Type B pancreatic cell (in vitro differentiated cells): Measurements from ENCODE around the gene ANKLE2. TPM values are rescaled to one million over a fixed set of nuclear protein-coding genes. Genes with fewer than 3 reads are reported as not detected.

Source experiments
- DNase-seq: peaks from one replicate; pipeline ENCODE4 v3.0.0; 2021; ENCODE audit warnings: mixed read lengths; ENCODE audit not compliant: unreplicated experiment; ENCODE audit errors: extremely low spot score
- H3K27ac Mint-ChIP-seq: 2 replicates; pipeline ENCODE4 v1.8.0; 2021; ENCODE audit warnings: mild to moderate bottlenecking, mixed read lengths
- H3K27me3 Mint-ChIP-seq: 2 replicates; pipeline ENCODE4 v1.8.0; 2021; ENCODE audit warnings: mixed read lengths
- H3K36me3 Mint-ChIP-seq: 2 replicates; pipeline ENCODE4 v1.8.0; 2021; ENCODE audit warnings: mixed read lengths
- H3K4me1 Mint-ChIP-seq: one replicate; pipeline ENCODE4 v1.8.0; 2021; ENCODE audit warnings: mixed read lengths; ENCODE audit not compliant: unreplicated experiment
- H3K4me3 Mint-ChIP-seq: 2 replicates; pipeline ENCODE4 v1.8.0; 2021; ENCODE audit warnings: mild to moderate bottlenecking, mixed read lengths
- H3K9me3 Mint-ChIP-seq: 2 replicates; pipeline ENCODE4 v1.8.0; 2021; ENCODE audit warnings: mixed read lengths
- total RNA-seq: library from RNA; stranded (reverse); gene quantifications from 2 replicates; pipeline ENCODE4 v1.2.1, GENCODE V29; 2021; ENCODE audit warnings: low replicate concordance
- TF ChIP-seq, protein P1 (sequence below): fragments of 200-600 bp; sonication (generic); conservative IDR thresholded peaks from 2 replicates; pipeline ENCODE4 v1.5.0; 2021; ENCODE audit warnings: antibody characterized with exemption, mild to moderate bottlenecking

Gene ANKLE2
- total RNA-seq, 1 donor from 2014 or later: 75.9 TPM

DNA sequence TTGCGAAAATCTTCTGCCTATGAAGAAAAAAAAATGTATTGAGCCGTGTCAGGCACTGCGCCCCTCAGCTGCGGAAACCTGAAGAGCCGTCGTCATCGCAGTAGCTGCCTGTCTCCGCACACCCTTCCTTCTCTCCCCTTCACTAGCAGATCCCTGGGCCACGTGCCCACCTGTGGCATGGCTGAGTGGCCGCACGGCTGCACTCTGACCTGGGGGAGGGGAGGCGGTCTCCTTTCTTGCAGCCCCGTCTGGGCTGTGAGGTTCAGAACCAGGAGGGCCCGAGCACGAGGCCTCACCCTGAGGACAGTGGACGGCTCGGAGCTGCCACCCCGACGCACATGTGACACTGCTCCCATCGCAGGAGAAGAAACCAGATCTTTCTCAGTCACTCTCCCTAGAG is 26.1 kb downstream of the ANKLE2 start:
- H3K4me1 Mint-ChIP-seq: peaks cover 8% of the 10 kb centered on the region
- H3K9me3 Mint-ChIP-seq: no peaks in the 10 kb centered on the region
- TF ChIP-seq, protein P1, sequence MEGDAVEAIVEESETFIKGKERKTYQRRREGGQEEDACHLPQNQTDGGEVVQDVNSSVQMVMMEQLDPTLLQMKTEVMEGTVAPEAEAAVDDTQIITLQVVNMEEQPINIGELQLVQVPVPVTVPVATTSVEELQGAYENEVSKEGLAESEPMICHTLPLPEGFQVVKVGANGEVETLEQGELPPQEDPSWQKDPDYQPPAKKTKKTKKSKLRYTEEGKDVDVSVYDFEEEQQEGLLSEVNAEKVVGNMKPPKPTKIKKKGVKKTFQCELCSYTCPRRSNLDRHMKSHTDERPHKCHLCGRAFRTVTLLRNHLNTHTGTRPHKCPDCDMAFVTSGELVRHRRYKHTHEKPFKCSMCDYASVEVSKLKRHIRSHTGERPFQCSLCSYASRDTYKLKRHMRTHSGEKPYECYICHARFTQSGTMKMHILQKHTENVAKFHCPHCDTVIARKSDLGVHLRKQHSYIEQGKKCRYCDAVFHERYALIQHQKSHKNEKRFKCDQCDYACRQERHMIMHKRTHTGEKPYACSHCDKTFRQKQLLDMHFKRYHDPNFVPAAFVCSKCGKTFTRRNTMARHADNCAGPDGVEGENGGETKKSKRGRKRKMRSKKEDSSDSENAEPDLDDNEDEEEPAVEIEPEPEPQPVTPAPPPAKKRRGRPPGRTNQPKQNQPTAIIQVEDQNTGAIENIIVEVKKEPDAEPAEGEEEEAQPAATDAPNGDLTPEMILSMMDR: no peak
- peaks cover 36% of the 10 kb centered on the region for H3K36me3 Mint-ChIP-seq
- H3K27ac Mint-ChIP-seq: no peak overlapping the region
- H3K4me3 Mint-ChIP-seq: no peak overlapping the region
- DNase-seq: no peak
- no peaks in the 10 kb centered on the region for H3K27me3 Mint-ChIP-seq

DNA sequence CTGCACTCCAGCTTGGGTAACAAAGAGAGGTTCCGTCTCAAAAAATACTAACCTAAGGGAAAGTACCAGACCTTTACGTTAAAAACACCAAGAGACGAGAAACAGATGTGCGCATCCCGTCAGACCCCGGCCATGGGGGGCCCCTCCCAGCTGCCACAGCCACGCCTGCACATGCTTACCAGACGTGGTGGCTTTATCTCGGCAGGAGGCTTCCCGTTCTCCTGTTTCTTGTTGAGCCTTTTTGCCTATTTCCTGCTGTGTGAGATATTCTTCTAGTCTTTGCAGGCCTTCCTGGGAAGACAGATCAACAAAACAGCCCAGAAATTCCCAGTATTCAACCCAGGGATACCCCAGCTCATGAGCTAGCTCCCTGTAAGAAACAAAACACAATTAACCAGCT is 27.4 kb downstream of the ANKLE2 start:
- H3K27ac Mint-ChIP-seq: no peak overlapping the region
- H3K4me1 Mint-ChIP-seq: peaks cover 16% of the 10 kb centered on the region
- no peaks in the 10 kb centered on the region for H3K9me3 Mint-ChIP-seq
- TF ChIP-seq, protein P1: no peak
- no peak overlapping the region for H3K4me3 Mint-ChIP-seq
- H3K27me3 Mint-ChIP-seq: no peaks in the 10 kb centered on the region
- H3K36me3 Mint-ChIP-seq: peaks cover 41% of the 10 kb centered on the region
- no peak for DNase-seq

DNA sequence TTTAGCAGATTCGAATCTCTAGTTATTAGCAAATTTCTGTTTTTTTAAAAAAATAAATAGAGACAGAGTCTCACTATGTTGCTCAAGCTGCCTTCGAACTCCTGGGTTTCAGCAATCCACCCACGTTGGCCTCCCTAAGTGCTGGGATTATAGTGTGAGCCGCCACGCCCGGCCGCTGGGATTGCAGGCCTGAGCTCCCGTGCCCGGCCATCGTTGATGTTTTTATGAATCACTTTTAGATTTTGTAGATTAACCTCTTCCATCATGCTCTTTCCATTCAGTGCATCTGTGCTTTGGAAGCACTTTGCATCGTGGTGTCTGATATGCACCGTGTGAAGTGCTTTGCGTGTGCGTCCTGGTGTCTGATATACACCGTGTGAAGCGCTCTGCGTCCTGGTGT is 30.1 kb downstream of the ANKLE2 start:
- H3K9me3 Mint-ChIP-seq: no peaks in the 10 kb centered on the region

DNA sequence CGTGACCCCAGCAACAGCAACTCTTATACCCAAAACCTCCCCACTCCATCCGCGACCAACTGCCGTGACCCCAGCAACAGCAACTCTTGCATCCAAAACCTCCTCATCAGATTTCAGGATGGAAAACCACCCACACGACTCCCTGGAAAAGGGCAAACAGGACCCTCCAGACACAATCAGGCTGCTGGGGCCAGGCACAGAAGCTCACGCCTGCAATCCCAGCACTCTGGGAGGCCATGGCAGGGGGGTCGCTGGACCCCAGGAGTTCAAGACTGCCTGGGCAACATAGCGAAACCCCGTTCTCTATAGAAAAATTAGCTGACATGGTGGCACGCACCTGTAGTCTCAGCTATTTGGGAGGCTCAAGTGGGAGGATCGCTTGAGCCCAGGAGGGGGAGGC is 31.3 kb downstream of the ANKLE2 start:
- Mint-ChIP-seq H3K9me3 (no peaks in the 10 kb centered on the region), H3K36me3 (peaks cover 45% of the 10 kb centered on the region), H3K27ac (no peak overlapping the region), H3K4me3 (no peak overlapping the region), H3K4me1 (peaks cover 16% of the 10 kb centered on the region), H3K27me3 (no peaks in the 10 kb centered on the region)
- TF ChIP-seq, protein P1: no peak
- no peak for DNase-seq

More for the DNA sequence above, 30.1 kb downstream of the ANKLE2 start:
- H3K27me3 Mint-ChIP-seq: no peaks in the 10 kb centered on the region
- no peak overlapping the region for H3K27ac Mint-ChIP-seq
- no peak overlapping the region for H3K4me3 Mint-ChIP-seq
- TF ChIP-seq, protein P1: no peak
- peaks cover 16% of the 10 kb centered on the region for H3K4me1 Mint-ChIP-seq
- DNase-seq: no peak
- peaks cover 36% of the 10 kb centered on the region for H3K36me3 Mint-ChIP-seq

DNA sequence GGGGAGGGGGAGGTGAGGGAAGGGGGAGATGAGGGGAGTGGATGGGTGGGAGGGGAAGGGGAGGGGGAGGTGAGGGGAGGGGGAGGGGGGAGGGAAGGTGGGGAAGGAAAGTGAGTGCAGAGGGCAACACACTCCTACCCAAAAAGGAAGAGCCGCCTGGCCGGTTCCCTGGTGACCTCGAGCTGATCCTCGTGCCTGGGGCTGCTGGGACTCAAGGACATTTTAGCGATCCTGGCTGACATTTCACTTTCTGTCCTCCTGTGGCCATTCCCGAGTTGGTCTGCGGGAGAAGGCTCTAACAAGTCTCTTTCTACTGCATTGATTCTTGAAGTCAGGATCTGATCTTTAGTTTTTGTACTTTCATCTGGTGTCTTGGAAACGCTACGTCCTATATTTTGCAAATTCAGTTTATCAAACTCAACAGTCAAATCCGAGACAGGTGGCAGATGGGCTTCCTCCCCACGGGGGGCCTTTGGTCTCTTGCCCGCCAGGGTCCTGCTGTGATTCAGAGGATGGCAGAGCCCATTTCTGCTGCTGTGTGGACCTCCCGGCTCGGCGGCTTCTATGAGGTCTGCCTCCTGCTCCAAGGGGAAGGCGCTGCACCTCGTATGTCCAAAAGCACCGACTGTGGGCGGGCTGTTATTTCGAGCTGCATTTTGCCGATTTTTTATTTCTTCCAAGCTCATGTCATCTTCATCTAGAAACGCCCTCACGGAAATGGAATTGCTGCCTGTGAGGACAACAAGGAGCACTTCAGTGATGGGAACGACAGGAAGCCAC is 31.9 kb downstream of the ANKLE2 start:
- no peak for DNase-seq
- TF ChIP-seq, protein P1: no peak
- H3K27ac Mint-ChIP-seq: no peak overlapping the region
- no peak overlapping the region for H3K4me3 Mint-ChIP-seq
- no peaks in the 10 kb centered on the region for H3K9me3 Mint-ChIP-seq
- peaks cover 16% of the 10 kb centered on the region for H3K4me1 Mint-ChIP-seq
- no peaks in the 10 kb centered on the region for H3K27me3 Mint-ChIP-seq
- peaks cover 45% of the 10 kb centered on the region for H3K36me3 Mint-ChIP-seq
